HCEC 1CT (cell line): Measurements from ENCODE around the gene GALNT8.
"Not testable (repeated sequence)": the region's sequence is repeated elsewhere in the genome, so short reads cannot be mapped to it uniquely, and the experiment has no call there.

Experiments used
- DNase-seq: peaks from one replicate; pipeline ENCODE4 v3.0.0-alpha.2; 2017

Gene GALNT8

DNA sequence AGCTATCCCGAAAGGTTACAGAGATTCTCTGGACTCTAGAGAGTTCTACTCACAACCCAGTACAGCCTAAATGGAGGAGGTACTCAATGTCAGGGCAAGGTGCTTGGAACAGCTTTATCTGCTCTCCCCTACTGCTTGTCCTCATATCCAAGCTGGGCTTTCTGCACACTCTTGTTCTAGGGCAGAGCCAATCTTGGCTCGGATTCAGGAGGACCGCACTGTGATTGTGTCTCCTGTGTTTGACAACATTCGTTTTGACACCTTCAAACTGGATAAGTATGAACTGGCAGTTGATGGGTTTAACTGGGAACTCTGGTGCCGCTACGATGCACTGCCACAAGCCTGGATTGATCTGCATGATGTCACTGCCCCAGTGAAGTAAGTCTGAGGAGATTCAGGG is 25.0 kb downstream of the GALNT8 start:
- no peak for DNase-seq

DNA sequence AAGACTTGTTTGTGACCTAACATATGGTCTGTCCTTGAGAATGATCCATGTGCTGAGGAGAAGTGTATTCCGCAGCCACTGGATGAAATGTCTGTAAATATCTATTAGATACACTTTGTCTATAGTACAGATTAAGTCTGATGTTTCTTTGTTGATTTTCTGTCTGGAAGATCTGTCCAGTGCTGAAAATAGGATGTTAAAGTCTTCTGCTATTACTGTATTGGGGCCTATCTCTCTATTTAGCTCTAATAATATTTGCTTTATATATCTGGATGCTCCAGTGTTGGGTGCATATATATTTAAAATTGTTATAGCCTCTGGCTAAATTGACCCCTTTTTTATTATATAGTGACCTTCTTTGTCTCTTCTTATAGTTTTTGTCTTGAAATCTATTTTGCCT is 31.5 kb downstream of the GALNT8 start:
- DNase-seq, result not testable (repeated sequence)

DNA sequence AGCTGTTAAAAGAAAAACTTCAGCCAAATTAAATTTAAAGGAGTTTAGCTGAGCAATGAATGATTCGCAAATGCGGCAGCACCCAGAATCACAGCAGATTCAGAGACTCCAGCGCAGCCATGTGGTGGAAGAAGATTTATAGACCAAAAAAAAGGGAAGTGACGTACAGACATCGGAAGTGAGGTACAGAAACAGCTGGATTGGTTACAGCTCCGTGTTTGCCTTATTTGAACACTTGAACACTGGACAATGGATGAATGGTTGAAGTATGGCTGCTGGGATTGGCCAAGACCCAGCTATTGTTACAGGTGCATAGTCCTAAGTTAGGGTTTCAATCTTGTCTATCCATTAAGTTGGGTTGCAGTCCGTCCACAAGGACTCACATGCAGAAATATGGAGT is 42.6 kb downstream of the GALNT8 start:
- no peak for DNase-seq

DNA sequence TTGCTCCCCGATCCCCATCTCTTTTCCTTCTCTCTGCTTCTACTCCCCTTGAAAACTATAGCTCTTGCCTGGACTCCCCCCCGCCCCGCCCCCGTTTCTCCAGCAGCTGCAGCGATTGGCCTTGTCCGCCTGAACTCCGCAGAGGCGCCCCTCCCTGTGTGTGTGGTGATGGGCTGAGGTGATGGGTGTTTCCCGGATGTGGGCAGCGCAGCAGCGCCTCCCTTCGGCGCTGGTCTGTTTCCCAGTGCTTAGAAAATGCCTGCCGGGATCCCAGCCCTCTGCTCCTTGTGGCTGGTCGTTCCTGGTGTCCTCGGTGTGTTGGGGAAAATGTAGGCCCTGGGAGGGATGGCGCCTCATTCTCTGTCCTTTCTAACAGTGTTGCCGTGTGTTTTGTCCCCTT is 43.3 kb downstream of the GALNT8 start:
- no peak for DNase-seq

DNA sequence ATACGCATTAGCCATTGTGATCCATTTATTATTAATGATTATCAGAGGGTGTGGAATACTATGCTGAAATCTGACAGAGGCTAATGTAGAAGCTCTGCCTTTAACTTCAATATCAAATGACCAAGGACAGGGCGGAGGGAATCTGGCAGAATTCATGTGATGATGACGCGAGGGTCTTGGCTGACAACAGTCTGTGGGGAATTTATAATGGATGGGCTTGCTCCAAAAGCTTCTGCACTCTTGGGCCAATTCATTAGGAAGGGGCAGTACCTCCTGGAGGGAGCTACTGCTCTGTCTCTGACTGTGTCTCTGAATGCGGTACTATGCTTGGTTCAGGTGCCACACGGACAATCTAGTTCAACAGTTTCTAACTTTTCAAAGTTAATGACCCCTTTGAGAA is 46.2 kb downstream of the GALNT8 start:
- no peak for DNase-seq

DNA sequence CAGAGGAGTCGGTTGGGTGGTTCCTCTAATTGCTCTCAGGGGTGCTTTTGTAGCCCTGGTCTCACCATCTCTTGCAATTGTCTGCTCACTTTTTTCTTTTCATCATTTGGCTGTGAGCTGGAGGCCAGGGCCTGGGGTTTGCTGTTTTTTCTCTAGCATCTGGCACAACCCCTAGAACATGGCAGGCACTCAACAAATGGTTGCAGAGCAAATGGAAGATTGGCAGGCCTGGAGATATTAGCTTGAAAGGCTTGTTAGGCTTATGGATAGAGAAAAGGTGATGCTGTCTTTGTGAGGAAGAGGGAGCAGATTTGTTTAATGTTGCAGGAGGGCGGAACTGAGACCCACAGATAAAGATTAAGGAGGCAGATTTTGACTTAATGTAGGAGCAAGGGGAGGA is 47.0 kb downstream of the GALNT8 start:
- DNase-seq, result no peak

DNA sequence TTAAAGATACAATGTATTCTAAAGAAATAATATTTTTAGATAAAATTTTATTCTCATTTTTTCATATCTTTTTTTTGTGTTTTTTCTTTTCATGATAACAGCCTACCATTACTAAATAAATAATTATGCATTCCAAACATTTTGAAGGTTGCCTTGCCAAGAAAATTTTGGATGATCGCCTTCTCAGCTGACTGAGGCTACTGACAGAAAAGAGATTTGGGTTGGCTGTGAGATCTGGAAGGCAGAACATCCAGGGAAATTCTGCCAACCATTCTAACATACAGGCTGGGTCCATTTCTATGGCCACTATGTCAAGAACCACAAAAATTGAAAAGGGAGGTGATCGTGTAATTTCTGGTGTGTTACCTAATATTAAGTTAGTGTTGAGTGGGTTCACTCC is 48.1 kb downstream of the GALNT8 start:
- no peak for DNase-seq

DNA sequence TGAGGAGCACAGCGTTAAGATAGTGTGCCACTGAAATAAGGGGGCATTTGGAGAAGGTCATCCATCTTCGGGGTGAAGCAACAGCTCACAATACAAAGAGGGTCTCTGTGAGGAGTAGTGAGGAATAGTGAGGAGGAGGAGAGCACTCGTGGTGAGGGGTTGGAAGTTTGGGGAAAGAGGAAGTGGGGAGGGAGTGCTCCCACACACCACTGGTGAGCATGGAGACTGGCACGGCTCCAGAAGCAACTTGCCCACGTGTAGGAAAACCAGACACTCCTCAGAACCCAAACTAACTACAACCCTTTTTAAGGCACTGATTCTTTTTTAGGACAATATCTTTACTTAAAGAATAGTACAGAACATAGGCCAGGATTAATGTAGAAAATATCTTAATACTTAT is 48.9 kb downstream of the GALNT8 start:
- no peak for DNase-seq

DNA sequence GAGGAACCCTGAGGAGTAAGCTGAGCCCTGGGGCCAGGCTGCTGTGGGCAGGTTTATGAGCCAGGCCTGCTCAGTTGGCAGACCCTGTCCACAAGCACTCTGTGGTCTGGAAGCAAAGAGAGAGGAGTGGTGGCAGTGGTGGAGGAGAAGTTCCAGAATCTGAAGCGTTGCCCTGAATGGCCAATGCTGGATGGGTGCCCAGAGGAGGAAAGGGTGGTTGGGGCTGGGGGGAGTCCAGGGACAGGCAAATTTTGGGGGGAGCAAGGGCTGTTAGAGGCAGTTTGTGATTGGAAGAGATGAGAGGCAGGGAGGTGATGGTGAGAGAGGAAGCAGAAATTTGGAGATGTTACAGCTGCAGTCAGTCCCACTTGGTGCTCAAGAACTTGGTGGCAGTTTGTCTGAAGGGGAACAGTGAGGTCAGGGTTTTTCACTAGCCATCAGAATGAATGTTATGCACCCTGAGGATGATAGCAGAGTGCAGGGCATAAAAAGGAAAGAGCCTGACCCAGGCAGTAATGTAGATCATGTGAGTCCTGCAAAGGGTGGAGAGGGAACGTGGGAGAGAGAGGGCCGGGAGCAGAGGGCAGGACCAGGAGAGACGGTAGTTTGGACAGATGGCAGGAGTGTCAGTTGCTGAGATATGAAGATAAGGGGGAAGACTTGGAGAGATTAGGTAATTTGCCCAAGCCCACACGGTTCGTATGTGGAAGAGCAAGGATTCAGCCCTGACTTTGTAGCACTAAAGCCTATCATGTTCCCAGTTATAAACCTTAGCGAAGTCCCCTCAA is 51.2 kb downstream of the GALNT8 start:
- DNase-seq, result no peak

DNA sequence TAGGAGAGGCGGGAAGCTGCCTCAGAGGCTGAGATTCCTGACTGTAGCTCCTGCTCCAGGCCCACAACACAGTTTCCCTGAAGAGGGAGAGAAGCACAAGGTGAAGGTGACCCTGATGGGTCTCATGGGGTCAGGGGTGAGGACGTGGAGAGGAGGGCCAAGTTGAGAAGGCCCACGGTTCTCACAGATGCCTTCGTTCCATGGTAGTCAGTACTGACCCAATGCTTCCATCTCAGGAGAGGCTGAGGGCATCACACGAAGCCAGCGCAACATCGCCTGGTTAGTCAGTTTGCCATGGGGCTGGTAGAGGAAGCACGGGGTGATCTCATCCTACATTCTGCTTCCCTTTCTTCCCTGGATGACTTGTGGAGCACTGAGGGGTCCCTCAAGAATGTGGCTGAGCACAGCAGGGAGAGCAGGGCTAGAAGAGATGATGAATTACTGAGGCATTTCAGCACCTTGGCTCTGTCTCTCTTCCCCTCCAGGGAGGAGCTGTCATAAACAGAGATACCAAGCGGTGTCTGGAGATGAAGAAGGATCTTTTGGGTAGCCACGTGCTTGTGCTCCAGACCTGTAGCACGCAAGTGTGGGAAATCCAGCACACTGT is 51.9 kb downstream of the GALNT8 start:
- DNase-seq, result no peak

DNA sequence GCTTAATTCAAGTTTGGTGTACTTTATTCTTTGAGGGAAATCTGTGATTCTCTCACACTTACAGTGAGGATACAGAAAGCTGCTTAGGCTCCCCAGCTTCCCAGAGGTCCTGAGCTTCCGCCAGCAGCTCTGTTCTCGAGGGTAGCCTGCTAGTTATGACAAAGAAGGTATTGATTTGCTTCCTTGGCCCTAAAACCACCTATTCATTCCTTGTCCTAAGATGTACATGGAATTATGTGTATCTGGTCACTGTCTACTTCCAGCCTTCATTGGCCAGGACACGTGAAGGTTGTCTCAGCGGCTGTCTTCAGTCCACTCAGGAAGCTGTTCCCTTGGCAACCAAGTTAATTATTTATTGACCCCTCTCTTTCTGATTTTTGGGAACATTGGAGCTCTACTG is 55.7 kb downstream of the GALNT8 start:
- DNase-seq, result no peak

DNA sequence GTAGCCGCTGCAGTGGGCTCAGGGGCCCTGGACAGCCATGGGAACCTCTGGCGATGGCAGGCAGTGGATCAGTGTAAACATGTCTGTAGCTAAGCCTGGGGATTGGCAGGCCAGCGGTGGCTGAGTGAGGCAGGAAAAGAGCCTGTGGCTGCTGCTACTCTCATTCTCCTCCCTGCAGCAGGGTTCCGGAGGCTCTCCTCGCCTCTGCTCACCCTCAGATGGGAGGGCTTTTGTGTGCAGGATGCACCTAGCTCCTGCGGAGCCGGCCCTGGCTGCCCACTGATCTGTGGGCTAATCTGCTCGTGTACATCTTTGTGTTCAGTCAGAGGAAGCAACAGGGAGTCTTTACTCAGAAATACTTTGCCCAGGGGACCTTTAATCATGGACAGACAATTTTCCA is 59.5 kb downstream of the GALNT8 start:
- DNase-seq, result no peak

DNA sequence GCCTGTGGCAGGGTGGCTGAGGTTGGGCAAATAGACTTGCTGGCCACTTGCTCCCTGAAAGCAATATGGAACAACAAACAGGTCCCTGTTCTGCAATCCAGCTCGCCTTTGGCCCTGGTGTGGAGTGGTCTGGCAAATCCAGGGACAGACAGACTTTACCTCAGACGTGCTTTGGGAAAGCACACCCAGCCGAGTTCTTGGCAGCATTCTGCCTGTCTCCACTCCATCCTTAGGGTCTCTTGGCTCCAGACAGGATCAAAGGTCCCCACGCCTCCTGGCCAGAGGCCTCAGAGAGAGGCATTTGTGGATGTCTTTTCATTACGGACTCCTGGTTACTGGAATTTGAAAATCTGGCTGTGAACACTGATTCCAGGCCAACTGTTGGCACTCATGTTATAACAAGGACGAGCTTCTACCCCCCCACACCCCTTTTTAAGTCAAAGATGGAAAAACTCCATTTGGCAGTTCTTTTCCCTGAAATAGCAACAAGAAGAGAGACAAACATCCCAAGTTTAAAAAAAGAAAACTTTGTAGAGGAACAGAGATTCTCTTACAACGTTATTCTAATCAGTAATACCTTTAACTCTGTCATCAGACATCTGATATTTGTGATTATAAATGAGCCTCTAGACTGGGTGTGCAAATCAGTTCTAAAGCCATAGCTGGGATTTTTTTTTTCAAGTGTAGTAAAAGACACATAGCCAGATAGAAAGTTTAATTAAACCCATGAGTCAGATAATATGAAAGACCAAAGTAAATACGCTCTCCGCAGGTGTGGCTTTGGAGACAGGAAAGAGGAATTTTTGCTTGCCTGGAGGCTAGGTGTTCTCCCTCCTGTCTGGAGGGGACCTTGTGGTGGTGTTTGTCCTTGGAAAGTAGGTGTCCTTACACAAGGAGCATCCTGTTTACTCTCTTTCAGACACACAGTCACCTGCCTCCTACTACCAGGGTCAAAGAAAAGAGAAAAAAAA is 60.7 kb downstream of the GALNT8 start:
- no peak for DNase-seq

DNA sequence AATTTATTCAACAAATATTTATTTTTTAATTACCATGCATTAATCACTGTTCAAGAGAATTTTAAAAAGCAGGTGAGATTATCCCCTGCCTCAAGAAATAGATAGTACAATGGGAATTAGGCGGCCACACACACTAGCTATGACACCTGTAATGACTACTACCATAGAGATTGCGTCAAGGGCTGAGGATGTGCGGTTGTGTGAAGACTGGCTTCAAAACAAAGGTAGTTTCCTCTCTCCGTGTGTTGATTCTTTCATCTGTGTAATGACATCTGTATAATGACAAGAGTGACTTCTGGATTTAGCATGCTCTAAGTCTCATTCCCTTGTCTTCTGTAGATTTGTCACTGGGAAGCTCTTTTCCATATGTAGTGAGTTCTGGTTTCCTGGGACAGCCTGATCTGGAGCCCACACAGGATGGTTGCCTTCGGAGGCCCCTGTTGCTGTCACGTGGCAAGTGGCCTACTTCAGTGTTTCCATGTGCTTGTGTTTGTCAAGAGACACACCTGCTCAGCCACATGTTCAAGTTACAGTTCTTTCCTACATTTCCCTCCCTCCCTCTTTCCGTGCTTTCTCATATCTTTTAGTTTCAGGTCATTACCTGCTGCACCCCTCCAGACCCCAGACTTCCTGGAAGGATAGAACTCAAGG is 64.3 kb downstream of the GALNT8 start:
- no peak for DNase-seq

DNA sequence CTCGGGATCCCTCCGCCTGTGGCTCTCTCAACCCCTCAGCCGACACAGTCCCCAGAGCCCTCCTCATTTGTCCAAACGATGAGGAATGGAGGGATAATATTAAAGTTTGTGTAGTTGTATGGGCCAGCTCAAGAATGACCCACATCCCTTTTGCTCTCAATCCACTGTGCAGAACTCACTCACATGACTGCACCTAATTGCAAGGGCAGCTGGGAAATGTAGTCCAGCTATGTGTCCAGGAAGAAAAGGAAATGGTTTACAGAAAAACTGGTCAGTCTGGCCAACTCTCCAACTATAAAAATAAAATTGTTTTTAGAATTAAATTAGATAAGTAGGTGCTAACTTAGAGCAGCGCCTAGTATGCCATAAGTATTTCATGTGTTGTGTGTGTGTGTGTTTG is 66.6 kb downstream of the GALNT8 start:
- no peak for DNase-seq

DNA sequence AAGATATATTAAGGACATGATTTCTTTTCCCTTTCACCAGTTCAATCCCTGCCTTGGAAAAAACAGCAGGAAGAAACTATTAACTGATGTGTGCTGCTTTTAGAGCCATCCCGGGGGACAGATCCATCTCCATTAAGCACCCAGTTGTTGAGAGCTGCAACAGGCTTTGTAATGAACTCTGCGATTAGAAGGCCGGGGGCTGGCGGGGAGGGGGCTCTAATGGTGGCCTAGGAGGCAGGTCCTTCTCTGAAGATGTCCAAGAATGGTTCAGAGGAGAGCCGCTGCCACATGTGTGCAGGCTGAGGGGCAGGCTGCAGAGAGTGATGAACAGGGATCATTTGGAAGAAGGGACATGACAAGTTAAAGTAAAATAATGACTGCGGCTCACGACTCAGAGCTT is 67.8 kb downstream of the GALNT8 start:
- no peak for DNase-seq

DNA sequence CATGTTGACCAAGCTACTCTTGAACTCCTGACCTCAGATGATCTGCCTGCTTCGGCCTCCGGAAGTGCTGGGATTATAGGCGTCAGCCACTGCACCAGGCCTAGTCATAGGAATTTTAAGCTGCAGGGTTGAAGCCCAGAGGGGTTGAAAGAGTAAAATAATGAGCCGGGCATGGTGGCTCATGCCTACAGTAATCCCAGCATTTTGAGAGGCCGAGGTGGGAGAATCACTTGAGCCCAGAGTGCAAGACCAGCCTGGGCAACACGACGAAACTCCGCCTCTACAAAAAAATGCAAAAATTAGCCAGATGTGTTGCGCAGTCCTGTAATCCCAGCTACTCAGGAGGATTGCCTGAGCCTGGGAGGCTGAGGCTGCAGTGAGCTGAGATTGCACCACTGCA is 69.6 kb downstream of the GALNT8 start:
- DNase-seq, result no peak

DNA sequence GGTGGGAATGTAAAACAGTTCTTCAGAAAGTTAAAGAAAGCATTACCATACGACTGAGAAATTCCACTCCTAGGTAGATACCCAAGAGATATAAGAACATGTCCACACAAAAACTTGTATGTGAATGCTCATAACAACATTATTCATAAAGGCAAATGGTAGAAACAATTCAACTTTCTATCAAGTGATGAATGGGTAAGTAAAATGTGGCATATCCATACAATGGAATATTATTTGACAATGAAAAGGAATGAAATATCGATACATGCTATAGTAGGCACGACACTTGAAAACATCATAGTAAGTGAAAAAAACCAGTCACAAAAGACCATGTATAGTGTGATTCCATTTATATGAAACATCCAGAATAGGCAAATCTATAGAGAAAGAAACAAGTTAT is 71.3 kb downstream of the GALNT8 start:
- DNase-seq, result no peak

DNA sequence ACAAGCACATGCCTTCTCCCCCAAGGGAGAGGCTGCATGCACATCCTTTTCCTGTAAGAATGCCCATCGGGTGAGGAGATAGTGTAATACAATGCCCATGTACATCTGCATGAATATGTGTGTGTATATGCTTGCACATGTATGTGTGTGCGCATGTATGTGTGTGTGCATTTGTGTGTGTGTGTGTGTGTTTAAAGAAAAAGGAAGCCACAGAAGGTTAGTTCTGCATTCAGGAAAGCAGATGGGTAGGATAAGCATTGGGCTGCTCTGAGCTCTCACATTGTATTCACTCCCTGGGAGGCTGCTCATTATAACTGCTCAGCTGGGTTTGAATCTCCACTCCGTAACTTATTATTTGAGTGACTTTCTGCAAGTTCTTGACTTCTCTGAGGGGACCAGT is 74.3 kb downstream of the GALNT8 start:
- DNase-seq, result no peak

DNA sequence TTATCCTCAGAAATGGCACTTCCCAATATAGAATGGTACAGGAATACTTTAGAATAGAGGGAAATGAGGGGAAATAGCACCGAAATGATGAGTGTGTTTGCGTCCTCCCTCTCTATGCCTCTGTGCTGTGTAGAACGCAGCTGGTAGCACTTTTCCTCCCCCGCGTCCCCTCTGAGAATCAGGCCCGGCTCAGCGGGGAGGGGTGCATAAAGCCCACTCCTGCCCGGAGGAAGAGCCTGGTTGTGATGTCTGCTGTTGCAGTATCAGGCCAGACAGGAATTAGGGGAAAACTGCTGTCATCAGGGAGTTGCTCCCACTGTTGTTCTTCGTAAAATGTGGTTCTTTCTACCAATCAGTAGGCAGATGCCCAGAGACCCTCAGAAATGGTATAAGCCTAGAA is 76.0 kb downstream of the GALNT8 start:
- no peak for DNase-seq

DNA sequence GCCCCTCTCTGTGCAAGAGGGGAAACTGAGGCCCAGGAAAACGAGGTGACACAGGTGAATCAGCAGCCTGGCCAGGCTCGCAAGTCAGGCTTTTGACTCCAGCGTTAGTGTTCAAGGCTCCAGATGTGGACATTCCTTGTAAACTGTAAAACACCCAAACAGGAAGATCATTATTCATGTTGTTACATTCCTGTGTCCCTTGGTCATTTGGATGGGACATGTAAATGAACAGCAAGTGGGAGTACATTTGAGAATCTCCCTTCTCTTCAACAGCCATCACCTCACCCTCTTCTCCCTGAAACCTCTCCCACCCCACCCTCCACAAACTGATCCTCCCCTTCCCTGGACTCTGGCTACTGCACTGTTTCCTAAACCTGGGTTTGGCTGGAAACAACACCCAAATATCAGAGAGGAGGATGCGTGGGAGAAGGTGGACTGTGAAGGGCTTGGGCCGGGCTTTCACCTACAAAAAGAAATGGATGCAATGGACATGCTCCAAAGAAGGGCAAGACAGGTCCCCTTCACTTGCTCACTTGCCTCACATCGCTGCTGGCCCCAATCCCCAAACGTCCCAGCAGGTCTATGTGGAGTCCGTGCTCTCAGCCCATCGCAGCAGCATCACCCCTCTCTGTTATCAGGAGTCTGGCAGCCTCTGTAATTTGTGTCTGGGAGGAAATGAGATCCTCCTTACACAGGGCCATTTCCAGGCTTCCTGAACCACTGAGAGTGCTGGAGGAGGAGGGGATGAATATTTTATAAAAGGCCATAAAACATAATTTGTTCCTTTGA is 76.7 kb downstream of the GALNT8 start:
- DNase-seq, result no peak

DNA sequence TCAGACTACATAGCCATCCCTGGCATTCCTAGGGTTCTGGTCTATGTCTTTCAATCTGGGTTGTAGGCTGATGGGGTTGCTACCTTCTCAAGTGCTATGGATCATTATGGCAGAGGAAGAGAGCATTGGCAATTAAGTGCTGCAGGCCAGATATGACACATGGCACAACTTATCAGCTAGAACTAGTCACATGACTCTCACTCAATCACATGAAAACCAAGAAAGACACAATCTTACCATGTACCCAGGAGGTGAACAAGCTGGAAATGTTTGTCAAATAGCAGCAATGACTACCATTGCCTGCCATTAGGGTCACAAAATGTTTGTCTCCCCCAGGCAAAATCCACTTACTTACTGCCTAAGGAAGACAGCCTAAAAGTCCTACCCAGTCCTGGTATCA is 80.4 kb downstream of the GALNT8 start:
- no peak for DNase-seq
